GM04504 (cell line): Measurements from ENCODE around the gene CUEDC1.

Experiments
- DNase-seq: peaks from one replicate; pipeline ENCODE4 v3.0.0-alpha.2; 2012; ENCODE audit warnings: low read depth

The CUEDC1 gene

DNA sequence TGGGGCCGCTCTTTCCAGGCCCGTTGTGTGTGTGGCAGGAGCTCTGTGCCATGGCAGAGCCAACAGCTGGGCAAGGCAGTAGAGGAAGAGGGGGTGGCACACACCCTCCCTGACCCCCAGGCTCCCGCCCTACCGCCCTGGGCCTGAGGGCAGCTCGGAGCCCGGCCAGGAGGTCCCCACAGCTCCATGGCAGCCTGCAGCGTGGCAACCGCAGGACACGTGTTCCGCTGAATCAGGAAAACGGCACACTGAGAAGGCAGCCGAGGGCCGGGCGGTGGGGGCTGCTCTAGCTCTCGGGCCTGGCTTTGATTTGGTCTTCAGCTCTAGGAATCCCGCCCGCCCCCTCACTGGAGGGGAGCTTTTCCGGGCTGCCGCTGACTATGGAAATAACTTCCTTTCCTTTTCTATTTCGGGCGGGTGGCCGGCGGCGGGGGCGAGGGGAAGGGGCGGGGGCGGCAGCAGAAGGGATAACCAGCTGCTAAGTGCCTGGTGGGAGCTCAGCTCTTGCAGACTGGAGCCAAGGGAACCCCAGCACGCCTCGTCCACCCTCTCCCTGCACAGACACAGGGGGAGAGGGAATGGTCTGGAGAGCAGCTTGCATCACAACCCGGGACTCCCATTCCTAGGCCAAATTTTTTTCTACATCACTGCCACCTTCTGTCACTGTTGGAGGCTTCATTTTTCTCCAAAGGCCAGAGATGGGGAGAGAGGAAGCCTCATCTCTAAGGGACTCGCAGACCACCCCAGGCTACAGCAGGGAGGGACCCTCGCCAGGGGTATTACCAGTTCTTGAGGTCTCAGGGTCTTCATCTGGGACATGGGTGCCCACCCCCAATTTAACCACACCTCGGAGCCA is 80.5 kb downstream of the CUEDC1 start:
- DNase-seq, result peak; percentile 89

DNA sequence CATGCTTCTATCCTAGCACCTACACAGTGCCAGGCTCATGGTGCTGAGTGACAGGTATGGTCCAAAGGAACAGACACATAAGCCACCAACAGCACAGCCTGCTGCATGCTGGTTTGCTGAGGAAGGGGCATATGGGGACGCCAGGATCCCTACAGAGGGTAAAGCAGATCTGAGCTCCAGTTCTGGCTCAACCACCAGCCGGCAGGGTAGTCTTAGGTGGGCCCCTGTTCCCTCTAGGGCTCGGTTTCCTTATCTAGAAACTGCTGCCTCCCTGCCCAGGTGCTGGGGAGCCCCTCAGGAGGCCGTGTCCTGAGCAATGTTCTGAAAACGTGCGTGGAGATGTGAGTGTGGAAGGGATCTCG is 81.2 kb downstream of the CUEDC1 start:
- no peak for DNase-seq

GRCh38 chr17:57873261-57874057 is 81.8 kb downstream of the CUEDC1 start:
- no peak for DNase-seq

DNA sequence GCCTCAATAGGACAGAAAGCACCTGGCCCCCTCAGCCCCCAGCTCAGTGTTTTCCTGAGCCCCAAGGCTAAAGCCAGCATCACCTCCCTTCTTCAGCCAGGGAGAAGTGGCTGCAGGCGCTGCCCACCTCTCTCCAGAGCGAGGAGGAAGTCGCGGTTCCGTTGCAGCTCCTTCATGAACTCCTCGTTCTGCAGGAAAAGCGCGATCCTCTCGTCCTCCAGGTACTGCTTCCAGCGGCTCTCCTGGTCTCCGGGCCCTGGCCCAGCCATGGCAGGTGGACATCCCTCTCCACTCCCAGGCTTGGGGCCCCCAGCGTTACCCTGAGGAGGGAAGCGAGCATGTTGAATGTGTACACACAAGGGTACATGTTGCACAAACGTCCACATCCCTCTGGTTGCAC is 82.7 kb downstream of the CUEDC1 start:
- DNase-seq, result no peak

DNA sequence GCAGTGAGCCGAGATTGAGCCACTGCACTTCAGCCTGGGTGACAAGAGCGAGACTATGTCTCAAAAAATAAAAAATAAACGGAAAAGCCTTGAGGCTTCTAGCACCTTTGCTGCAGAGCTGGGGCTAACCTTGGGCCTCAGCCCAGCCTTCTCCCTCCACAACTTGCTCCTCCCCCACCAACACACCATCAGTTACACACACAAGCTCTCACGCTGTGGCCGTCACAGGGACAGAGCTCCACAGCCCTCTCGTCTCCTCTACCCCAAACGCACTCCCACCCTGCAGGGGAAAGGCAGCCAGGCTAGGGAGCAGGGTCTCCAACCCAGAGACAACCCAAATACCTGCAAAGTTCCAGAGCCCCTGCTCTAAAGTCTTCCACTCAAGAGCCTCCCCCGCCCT is 83.3 kb downstream of the CUEDC1 start:
- no peak for DNase-seq

GRCh38 chr17:57871155-57871554 is 84.1 kb downstream of the CUEDC1 start:
- DNase-seq, result no peak

GRCh38 chr17:57870283-57870635 is 85.0 kb downstream of the CUEDC1 start:
- no peak for DNase-seq

DNA sequence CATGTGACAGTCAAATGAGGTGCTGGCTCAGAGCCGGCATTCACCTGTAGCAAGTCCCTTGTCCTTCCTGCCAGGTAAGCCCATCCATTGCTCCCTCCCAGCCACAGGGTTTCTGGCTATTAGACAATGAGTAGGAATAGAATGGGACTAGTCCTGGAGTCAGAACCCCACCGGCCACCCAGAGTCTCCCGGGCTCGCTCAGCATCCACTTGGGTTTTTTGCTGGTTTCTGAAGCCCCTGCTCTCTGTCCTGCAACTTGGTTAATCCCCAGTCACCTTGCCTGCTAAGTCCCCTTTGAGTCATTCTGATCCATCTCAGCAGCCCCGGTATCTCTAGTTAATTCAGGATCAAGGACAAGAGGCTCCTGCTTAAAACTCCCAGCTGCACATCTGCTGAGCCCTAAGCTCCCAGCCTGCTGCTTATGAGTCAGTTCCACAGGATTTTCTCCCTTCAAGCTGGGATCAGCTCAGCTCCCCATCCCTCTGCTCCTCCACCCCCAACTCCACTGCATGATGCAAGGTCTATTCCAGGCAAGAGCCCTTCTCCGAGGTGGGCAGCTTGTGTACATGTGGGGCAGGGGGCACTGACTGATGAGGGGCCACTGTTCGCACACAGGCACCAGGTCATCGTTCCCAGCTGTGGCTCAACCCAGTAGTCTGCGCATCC is 85.5 kb downstream of the CUEDC1 start:
- DNase-seq, result peak; percentile 84

DNA sequence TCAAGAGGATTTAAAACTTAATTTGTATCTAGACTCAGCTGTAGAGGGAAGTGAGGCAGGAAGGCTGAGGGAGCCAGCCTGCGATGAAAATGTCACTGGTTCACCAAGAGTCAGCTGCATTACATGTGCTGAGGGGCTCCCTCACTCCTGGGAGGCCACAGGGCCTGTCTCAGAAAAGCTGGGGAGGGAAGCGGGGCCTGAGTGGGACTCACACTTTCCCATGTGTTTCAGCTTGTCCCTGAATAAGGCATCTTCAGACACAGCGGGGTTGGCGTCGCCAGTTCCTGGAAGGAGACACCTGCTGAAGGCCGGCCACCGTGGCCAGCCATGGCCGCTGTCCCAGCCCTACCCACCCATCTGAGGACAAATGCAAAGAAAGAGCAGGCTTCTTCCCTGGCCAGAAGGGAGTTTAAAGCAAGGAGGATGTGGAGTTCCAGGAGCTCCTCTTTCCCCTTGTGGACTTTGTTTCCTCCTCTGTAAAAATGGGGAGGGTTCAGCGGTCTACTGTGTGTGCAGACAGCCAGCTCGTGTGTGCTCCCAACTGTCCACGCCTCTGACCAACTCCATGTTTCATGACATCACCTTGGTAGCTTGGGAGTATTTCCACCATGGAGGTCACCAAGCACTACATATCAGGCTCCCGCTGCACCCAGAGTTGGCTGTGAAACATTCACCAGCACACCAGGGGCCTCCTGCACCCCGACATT is 86.1 kb downstream of the CUEDC1 start:
- no peak for DNase-seq

GRCh38 chr17:57868007-57868909 is 87.0 kb downstream of the CUEDC1 start:
- peak; percentile 91 for DNase-seq

DNA sequence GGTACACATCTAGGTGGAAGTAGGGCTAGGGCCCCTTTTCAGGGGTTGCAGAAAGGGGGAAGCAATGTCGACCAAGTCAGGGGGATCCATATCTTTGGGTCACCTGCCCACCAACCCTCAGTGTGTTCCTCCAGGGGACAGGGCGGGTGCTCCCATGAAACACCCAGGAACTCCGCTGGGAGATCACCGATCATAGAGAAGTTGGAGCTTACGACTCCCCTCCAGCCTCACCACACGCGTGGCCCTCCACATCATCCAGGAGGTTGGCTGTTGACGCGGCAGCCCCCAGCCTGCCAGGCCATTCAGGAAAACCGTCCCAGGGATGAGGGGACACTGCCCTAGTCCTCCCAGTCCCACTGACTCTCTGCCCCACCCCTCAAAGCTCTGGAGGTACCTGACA is 88.1 kb downstream of the CUEDC1 start:
- DNase-seq, result no peak

DNA sequence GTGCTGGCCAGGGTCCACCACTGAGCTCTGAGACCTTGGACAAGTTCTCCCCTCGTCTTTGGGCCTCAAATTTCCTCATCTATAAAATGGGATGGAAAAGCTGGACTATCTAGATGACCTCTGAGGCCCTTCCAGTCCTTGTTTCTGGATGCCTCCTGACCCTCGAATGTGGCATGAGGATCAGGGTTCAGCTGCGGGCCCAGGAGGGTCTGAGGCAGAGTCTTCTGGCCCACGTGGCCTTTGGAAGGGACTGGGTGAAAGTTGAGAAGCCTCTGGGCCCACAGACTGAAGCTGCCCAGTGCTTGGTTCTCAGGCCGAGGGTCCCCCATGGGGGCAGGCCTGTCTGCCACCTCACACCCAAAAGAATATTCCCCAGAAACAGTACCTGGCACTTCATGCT is 88.5 kb downstream of the CUEDC1 start:
- DNase-seq, result no peak

- no peak for DNase-seq
Observed at GRCh38 chr17:57866319-57866718, 88.9 kb downstream of the CUEDC1 start.

DNA sequence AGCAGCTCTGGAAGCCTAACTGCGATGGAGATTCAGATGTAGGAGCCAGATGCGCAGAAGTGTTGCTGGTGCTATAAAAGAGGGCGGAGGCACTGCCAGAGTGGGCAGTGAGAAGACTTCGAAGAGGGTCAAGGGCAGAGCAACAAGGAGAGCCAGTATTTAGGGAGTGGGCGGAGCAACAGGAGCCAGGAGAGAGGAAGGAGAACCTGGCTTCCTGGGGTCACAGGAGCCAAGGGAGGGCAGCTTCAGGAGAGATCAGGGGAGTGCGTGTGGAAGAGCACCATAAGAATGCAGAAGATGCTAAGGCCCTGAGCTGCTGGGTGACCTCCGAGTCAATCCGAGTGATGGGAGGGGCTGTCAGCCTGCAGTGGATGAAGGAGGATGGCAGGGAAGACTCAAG is 90.9 kb downstream of the CUEDC1 start:
- DNase-seq, result no peak

- no peak for DNase-seq
Observed at GRCh38 chr17:57862694-57863667, 92.2 kb downstream of the CUEDC1 start.

GRCh38 chr17:57861790-57862693 is 93.2 kb downstream of the CUEDC1 start:
- DNase-seq, result no peak

GRCh38 chr17:57861000-57861789 is 94.0 kb downstream of the CUEDC1 start:
- DNase-seq, result no peak

- no peak for DNase-seq
Observed at GRCh38 chr17:57860414-57860999, 94.7 kb downstream of the CUEDC1 start.
